Mesendoderm (in vitro differentiated cells): ENCODE data around the gene LNP1.

Experiments used
- DNase-seq: peaks from one replicate; pipeline ENCODE4 v3.0.0; 2013
- H2AK5ac ChIP-seq: 2 replicates; pipeline ENCODE4 v1.6.1; 2013; ENCODE audit warnings: low read length, inconsistent platforms
- H2BK120ac ChIP-seq: 2 replicates; pipeline ENCODE4 v1.6.1; 2013; ENCODE audit warnings: low read depth, mild to moderate bottlenecking, low read length, moderate library complexity, mixed read lengths
- H2BK15ac ChIP-seq: replicated peaks from 2 replicates; pipeline ENCODE4 v1.6.1; 2013; ENCODE audit warnings: low read depth, mild to moderate bottlenecking, moderate library complexity
- H2BK5ac ChIP-seq: 2 replicates; pipeline ENCODE4 v1.6.1; 2013; ENCODE audit warnings: low read length, inconsistent platforms
- H3K18ac ChIP-seq: 2 replicates; pipeline ENCODE4 v1.6.1; 2013; ENCODE audit warnings: mild to moderate bottlenecking, low read length, mixed read lengths
- H3K23ac ChIP-seq: one replicate; pipeline ENCODE4 v1.6.1; 2013; ENCODE audit warnings: low read length
- H3K27ac ChIP-seq: 2 replicates; pipeline ENCODE4 v1.5.1; 2013; ENCODE audit warnings: low read depth, mild to moderate bottlenecking, inconsistent platforms, low read length, moderate library complexity
- H3K27me3 ChIP-seq: 2 replicates; pipeline ENCODE4 v1.6.1; 2013; ENCODE audit warnings: low read length, control low read depth, mild to moderate bottlenecking, inconsistent platforms; ENCODE audit not compliant: insufficient read depth, poor library complexity
- H3K36me3 ChIP-seq: 2 replicates; pipeline ENCODE4 v1.6.1; 2013; ENCODE audit warnings: low read length, inconsistent platforms; ENCODE audit not compliant: control insufficient read depth, insufficient read depth
- H3K4ac ChIP-seq: one replicate; pipeline ENCODE4 v1.6.1; 2013; ENCODE audit warnings: low read depth, mild to moderate bottlenecking, low read length, moderate library complexity
- H3K4me1 ChIP-seq: 2 replicates; pipeline ENCODE4 v1.6.1; 2013; ENCODE audit warnings: low read depth, low read length, inconsistent platforms; ENCODE audit not compliant: control insufficient read depth
- H3K4me2 ChIP-seq: 2 replicates; pipeline ENCODE4 v1.6.1; 2013; ENCODE audit warnings: low read length
- H3K4me3 ChIP-seq: 2 replicates; pipeline ENCODE4 v1.5.1; 2013; ENCODE audit warnings: mild to moderate bottlenecking, low read length
- H3K56ac ChIP-seq: one replicate; pipeline ENCODE4 v1.6.1; 2013; ENCODE audit warnings: low read length
- H3K79me1 ChIP-seq: 2 replicates; pipeline ENCODE4 v1.6.1; 2013; ENCODE audit warnings: low read length, inconsistent platforms
- H3K79me2 ChIP-seq: 2 replicates; pipeline ENCODE4 v1.6.1; 2013; ENCODE audit warnings: mild to moderate bottlenecking, low read length; ENCODE audit not compliant: control insufficient read depth, insufficient read depth
- H3K9ac ChIP-seq: 2 replicates; pipeline ENCODE4 v1.6.1; 2013; ENCODE audit warnings: low read length, inconsistent platforms
- H4K5ac ChIP-seq: one replicate; pipeline ENCODE4 v1.6.1; 2013; ENCODE audit warnings: low read length
- H4K8ac ChIP-seq: one replicate; pipeline ENCODE4 v1.6.1; 2013; ENCODE audit warnings: low read depth, mild to moderate bottlenecking, control low read depth, low read length, moderate library complexity
- WGBS: extraction: QIAGEN DNeasy Blood & Tissue Kit; methylation state at CpG from one replicate; pipeline ENCODE4 v1.1.7; 2013; ENCODE audit warnings: low lambda C conversion rate, missing lambda C conversion rate; ENCODE audit not compliant: insufficient coverage; ENCODE audit errors: extremely low coverage; 5-methylcytosine and 5-hydroxymethylcytosine counted together

Gene LNP1

DNA sequence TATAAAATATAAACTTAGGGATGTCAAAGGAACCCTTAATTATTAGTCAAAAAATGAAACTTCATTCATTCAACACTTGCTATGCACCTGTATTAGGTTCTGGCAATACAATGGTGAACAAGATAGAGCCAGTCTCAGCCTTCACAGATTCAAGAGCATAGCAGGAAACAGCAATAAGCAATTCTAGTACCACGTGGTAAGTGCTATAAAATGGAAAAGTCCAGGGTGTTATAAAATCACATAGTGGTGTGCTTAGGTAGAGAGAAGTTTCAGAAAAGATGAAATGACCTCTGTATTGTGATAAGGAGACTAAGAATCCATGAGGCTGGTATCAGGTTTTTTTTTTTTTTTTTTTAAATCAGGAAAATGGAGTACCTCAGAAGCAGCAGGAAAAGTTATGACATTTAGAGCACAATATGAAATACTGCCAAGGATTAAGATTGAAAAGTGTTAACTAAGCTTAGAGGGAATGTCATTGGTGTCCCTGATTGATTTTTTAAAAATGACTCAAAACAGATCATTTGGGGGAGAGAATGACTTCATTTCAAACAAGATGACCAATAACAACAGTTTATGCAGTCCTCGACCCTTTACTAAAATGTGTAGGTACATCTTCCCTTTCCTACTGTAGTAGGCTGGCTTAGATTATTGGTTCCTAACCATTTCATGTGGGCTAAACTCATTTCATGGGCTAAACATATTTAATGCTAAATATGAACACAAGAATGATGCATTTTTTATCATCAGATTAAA, 5.5 kb upstream of the LNP1 start:
- no peak overlapping the region for H2BK5ac ChIP-seq
- H3K18ac ChIP-seq, result no peak overlapping the region
- DNase-seq, result no peak
- H4K8ac ChIP-seq, result no peak overlapping the region
- H3K23ac ChIP-seq, result no peak overlapping the region
- H2AK5ac ChIP-seq, result no peak overlapping the region
- H3K4me3 ChIP-seq, result no peak overlapping the region
- H3K36me3 ChIP-seq, result no peaks in the 10 kb centered on the region
- H3K4me1 ChIP-seq, result peaks cover 4% of the 10 kb centered on the region
- H2BK120ac ChIP-seq, result no peak overlapping the region
- H3K4ac ChIP-seq, result no peak overlapping the region
- no peak overlapping the region for H3K56ac ChIP-seq
- H3K9ac ChIP-seq, result no peak overlapping the region
- peaks cover 61% of the 10 kb centered on the region for H3K79me2 ChIP-seq
- H3K79me1 ChIP-seq, result peaks cover 9% of the 10 kb centered on the region
- H3K27ac ChIP-seq, result no peak overlapping the region
- no peak overlapping the region for H3K4me2 ChIP-seq
- H2BK15ac ChIP-seq, result no peak overlapping the region
- WGBS, result no CpG with 5 or more reads among the region's 2 CpGs
- H3K27me3 ChIP-seq, result no peaks in the 10 kb centered on the region
- no peak overlapping the region for H4K5ac ChIP-seq

DNA sequence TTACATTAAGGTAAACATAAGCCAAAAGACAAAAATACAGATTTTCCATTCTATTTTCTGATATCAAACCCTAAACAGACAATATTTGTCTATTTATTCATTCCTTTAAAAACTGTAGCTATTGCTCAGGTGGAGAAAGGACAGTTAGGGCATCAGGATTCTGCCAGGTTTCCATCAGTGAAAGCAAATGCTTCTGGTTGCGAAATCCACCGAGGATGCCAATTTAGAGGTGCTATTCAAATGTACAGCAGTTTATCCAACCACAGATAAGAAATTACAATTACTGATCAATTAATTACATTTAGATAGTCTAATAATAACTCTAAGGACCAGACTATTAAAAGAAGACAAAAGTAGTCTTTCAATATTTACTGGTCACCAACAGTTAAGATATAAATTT, 4.4 kb upstream of the LNP1 start:
- Histone ChIP-seq H3K4ac (no peak overlapping the region), H2BK15ac (no peak overlapping the region), H3K27me3 (no peaks in the 10 kb centered on the region), H3K4me2 (no peak overlapping the region), H3K23ac (no peak overlapping the region), H2BK5ac (no peak overlapping the region), H3K4me3 (no peak overlapping the region), H3K79me2 (peaks cover 57% of the 10 kb centered on the region), H3K9ac (no peak overlapping the region), H4K8ac (no peak overlapping the region), H3K18ac (no peak overlapping the region), H4K5ac (no peak overlapping the region), H2AK5ac (no peak overlapping the region), H3K4me1 (peaks cover 4% of the 10 kb centered on the region), H3K79me1 (peaks cover 8% of the 10 kb centered on the region), H3K56ac (no peak overlapping the region), H3K27ac (no peak overlapping the region), H3K36me3 (no peaks in the 10 kb centered on the region), H2BK120ac (no peak overlapping the region)
- WGBS, result no CpG with 5 or more reads among the region's 2 CpGs
- DNase-seq, result no peak

DNA sequence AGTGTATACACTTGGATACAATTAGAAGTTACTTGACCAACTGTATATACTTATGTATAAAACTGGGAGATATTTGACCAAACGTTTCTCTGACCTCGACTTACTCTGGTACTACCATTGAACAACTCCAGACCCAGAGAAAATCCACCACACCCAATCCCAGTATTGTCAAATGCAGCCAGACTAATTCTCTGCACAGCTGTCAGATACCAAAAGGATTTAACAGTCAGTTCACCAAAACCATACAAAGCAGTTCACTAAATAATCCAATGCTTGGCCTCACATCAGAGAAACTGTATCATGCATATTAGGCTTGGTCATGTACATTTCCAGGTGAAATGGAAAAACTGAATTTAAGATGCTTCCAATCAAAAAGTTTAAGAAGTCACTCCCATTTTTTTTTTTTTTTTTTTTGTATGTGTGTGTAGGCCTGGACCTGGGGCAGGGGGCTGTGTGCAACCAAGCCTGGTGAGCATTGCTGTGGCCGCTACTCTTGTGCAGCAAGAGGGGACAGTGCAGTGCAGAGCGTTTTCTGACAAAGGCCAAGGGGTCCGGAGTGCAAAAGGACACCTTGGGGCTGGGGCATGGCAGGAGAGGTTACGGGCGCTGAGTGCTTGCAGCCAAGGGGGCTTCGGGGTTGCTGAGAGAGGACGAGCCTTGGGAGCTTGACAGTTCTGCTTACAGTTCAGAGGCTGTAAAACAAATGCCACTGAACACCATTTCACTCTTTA, 1.8 kb upstream of the LNP1 start:
- Histone ChIP-seq H2BK15ac (no peak overlapping the region), H3K56ac (peak overlapping the region; percentile 88), H3K23ac (no peak overlapping the region), H3K27ac (no peak overlapping the region), H3K4me1 (peaks cover 4% of the 10 kb centered on the region), H2AK5ac (no peak overlapping the region), H4K8ac (no peak overlapping the region), H3K36me3 (no peaks in the 10 kb centered on the region), H4K5ac (no peak overlapping the region), H2BK5ac (no peak overlapping the region), H3K79me2 (peaks cover 45% of the 10 kb centered on the region), H3K4me2 (peak overlapping the region; percentile 85), H3K9ac (peak overlapping the region; percentile 91), H2BK120ac (no peak overlapping the region), H3K27me3 (no peaks in the 10 kb centered on the region), H3K4me3 (peak overlapping the region; percentile 84), H3K79me1 (peaks cover 7% of the 10 kb centered on the region), H3K18ac (no peak overlapping the region), H3K4ac (no peak overlapping the region)
- no peak for DNase-seq
- WGBS, result no CpG with 5 or more reads among the region's 9 CpGs

DNA sequence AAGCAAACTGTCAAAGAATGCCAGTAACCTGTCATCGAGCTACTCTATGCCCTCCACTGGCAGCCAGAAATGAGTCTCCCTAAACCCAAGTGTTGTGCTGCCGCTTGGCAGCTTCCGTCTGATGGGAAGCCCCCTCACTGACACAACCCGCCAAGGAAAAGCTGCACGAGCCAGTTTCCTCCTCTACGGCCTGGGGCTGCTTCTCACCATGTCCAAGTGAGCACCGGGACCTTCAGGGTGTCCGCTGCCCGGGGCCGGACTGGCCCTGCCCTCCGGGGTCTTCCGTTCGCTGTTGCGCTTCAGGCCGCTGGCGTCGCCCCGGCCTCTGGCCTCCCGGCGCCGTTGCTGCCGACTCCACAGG, 940 bp upstream of the LNP1 start:
- Histone ChIP-seq H3K18ac (no peak overlapping the region), H2BK5ac (no peak overlapping the region), H3K27me3 (no peaks in the 10 kb centered on the region), H2BK120ac (no peak overlapping the region), H3K79me1 (peaks cover 7% of the 10 kb centered on the region), H3K4me3 (peak overlapping the region; percentile 84), H3K4ac (peak overlapping the region; percentile 7), H3K4me1 (peaks cover 4% of the 10 kb centered on the region), H3K79me2 (peaks cover 41% of the 10 kb centered on the region), H4K8ac (no peak overlapping the region), H3K4me2 (peak overlapping the region; percentile 85), H4K5ac (no peak overlapping the region), H3K56ac (peak overlapping the region; percentile 88), H2BK15ac (no peak overlapping the region), H2AK5ac (no peak overlapping the region), H3K27ac (no peak overlapping the region), H3K9ac (peak overlapping the region; percentile 91), H3K36me3 (no peaks in the 10 kb centered on the region), H3K23ac (no peak overlapping the region)
- peak; percentile 22 for DNase-seq
- WGBS, result no CpG with 5 or more reads among the region's 22 CpGs

DNA sequence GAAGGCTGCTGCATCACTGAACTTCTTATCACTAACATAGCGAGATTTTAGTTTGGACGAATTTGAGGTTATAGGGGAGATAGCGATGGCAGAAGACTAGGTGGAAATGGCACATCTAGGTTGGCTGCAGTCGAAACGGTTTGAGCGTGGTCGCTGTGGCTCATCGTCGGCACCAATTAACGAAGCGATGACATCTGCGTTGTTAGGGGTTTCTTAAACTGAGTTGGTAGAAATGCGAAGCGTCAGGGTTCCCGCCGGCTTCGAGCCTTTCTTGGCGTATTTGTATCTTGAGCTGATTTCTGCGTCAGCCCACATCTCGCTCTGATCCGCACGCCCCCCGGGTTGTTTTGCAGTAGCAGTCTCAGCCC, 319 bp downstream of the LNP1 start:
- Histone ChIP-seq H3K56ac (peak overlapping the region; percentile 96), H4K5ac (no peak overlapping the region), H2BK120ac (no peak overlapping the region), H3K27ac (peak overlapping the region; percentile 71), H3K9ac (peak overlapping the region; percentile 89), H2BK15ac (no peak overlapping the region), H4K8ac (no peak overlapping the region), H3K4me1 (peaks cover 4% of the 10 kb centered on the region), H2BK5ac (peak overlapping the region; percentile 47), H3K79me2 (peaks cover 33% of the 10 kb centered on the region), H3K23ac (no peak overlapping the region), H3K4me3 (peak overlapping the region; percentile 74), H3K18ac (peak overlapping the region; percentile 5), H2AK5ac (no peak overlapping the region), H3K27me3 (no peaks in the 10 kb centered on the region), H3K79me1 (peaks cover 7% of the 10 kb centered on the region), H3K36me3 (no peaks in the 10 kb centered on the region), H3K4ac (no peak overlapping the region), H3K4me2 (peak overlapping the region; percentile 85)
- DNase-seq, result peak; percentile 75
- WGBS, result no CpG with 5 or more reads among the region's 23 CpGs
